AG09309 (cell line): ENCODE results near the gene A4GALT.
"Not testable (repeated sequence)": the region's sequence is repeated elsewhere in the genome, so short reads cannot be mapped to it uniquely, and the experiment has no call there.

ENCODE experiments used
- DNase-seq: peaks from one replicate; pipeline ENCODE4 v3.0.0-alpha.2; 2010; ENCODE audit warnings: low read depth
- H3K4me3 ChIP-seq: 2 replicates; pipeline ENCODE4 v1.5.1; 2011; ENCODE audit warnings: mild to moderate bottlenecking, low read depth, low read length, moderate library complexity; ENCODE audit not compliant: control insufficient read depth
- CTCF ChIP-seq: IDR thresholded peaks from 2 replicates; pipeline ENCODE4 v1.5.1; 2011; ENCODE audit warnings: mild to moderate bottlenecking, low read depth, low read length, inconsistent platforms; ENCODE audit not compliant: insufficient read depth, control insufficient read depth; ENCODE audit errors: missing control alignments

A4GALT gene

DNA sequence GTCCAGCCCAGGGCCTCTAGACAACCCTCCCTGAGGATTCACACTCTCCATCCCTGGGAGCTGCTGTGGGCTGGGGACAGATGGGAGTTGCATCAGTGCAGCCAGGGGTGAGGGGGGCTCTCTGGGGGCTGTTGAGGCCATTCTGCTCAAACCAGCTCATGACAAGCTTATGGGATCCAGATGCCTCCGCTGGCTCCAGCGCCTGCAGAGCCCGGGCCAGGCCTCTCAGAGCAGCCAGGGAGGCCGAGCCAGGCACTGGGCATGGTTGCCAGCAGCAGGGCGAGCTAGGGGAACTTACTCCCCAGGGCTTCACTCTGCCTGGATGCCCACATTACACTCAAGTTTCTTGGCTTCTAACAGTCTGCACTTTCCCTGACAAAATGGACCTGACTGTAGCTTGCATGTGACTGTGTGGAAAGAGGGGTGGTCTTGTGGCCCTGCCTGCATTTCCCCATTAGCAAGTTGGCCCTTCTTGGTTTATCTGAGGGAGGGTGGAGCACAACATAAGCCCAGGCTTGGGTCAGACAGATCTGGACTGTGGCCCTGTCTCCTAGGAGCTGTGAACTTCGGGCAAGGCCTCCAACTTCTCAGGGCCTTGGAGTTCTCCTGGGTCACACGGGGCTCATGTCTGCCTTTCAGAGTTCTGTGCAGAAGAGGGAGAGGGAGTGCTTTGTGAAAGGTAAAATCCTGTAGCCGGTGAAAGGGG lies 36.9 kb downstream of the A4GALT start:
- DNase-seq = no peak
- TF ChIP-seq CTCF = no peak
- no peak overlapping the region for H3K4me3 ChIP-seq

DNA sequence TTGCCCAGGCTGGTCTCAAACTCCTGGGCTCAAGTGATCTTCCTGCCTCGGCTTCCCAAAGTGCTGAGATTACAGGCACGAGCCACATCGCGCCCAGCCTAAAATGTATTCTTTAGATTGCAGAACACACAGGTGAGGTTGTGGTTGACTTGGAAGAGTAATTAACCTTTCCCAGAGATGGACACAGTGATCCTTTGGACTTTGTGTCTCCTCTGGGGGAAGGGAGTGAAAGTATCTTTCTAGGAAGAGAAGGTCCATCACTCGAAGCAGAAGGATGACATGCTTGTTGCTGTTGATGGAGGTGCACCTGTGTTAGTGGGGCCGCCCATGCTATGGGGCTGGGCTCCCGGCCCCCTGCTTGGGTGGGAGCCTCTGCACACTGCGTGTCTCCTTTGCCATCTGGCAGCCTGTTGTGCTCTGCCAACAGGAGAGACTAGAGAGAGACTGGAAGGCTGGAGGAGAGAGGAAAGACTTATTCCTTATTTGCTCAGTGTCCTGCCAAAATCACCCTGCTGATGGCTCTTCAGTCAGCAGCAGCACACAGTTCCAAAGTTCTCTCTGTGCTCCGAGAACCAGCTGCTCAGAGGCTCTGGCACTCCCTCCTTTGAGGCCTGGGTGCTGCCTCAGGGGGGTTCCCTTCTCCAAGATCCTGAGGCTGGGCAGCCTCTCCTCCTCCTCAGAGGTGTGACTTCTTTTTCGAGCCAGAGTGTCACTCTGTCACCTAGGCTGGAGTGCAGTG lies 38.4 kb downstream of the A4GALT start:
- no peak overlapping the region for H3K4me3 ChIP-seq
- no peak for TF ChIP-seq CTCF
- no peak for DNase-seq

DNA sequence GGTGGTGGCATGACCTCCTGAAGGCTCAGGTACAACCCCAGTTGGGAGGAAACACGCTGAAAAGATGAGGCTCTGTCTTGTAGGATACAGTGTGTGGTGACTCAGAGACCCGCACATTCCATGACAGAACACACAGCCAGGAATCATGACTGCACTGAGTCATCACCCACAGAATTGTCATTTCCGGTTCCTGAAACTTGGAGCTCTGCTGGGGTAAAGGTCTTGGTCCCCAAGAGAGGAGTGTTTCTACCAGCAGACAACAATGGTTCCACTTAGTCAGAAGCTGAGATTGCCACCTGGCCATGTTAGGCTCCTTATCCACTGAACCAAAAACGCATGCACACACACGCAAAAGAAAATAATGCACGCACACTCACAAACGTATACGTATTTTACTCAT lies 40.0 kb downstream of the A4GALT start:
- no peak overlapping the region for H3K4me3 ChIP-seq
- TF ChIP-seq CTCF = no peak
- DNase-seq = peak; percentile 85

DNA sequence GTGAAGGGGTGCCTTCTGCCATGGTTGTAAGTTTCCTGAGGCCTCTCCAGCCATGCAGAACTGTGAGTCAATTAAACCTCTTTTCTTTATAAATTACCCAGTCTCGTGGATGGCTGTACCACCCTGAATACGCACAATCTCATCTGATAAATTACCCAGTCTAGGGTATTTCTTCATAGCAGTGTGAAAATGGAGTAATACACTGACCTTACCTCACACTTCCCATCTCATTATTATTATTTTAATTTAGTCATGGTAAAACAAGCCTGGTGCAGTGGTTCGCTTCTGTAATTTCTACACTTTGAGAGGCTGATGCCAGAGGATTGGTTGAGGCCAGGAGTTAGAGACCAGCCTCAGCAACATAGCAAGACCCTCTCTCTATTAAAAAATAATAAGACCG lies 41.0 kb downstream of the A4GALT start:
- DNase-seq = no peak

DNA sequence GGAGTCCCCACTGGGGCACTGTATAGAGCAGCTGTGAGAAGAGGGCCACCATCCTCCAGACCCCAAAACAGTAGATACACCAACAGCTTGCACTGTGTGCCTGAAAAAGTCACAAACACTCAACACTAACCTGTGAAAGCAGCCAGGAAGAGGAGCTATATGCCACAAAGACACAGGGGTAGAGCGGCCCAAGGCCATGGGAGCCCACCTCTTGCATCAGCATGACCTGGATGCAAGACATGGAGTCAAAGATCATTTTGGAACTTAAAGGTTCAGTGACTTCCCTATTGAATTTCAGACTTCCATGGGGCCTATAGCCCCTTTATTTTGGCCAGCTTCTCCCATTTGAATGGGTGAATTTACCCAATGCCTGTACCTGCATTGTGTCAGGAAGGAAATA lies 41.8 kb downstream of the A4GALT start:
- no peak for TF ChIP-seq CTCF
- no peak overlapping the region for H3K4me3 ChIP-seq
- no peak for DNase-seq

More for the DNA sequence above, 41.0 kb downstream of the A4GALT start:
- no peak overlapping the region for H3K4me3 ChIP-seq
- TF ChIP-seq CTCF = no peak

DNA sequence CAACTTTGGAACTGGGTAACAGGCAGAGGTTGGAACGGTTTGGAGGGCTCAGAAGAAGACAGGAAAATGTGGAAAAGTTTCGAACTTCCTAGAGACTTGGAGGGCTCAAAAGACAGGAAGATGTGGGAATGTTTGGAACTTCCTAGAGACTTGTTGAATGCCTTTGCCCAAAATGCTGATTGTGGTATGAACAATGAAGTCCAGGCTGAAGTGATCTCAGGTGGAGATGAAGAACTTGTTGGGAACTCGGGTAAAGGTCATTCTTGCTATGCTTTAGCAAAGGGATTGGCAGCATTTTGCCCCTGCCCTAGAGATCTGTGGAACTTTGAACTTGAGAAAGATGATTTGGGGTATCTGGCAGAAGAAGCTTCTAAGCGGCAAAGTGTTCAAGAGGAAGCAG lies 42.7 kb downstream of the A4GALT start:
- not testable (repeated sequence) for DNase-seq, H3K4me3 ChIP-seq

DNA sequence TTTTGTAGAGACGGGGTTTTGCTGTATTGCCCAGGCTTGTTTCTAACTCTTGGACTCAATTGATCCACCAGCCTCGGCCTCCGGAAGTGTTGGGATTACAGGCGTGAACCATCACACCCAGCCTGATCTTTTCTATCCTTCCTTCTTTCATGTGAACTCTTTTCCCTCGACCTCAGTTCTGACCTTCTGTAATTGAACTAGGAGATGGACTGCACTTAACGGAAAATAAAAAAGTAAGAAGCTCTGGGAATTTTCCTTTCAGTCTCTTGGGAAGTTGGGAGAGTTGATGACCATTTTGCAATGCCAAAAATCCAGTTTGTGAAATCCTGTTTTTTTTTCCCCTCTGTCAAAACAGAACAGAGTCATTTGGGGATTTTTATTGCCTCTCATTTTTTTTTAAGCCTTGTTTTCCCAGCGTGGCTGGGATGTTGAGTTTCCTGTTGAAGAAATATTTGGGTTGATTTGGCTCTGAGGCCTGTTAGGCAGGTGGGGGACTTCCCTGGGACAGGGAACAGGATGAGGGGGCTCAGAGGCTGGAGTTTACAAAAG lies 44.5 kb downstream of the A4GALT start:
- no peak for DNase-seq
- H3K4me3 ChIP-seq = no peak overlapping the region
- TF ChIP-seq CTCF = no peak
